Neuronal stem cell (in vitro differentiated cells): Measurements from ENCODE around the gene HBE1.

Experiments used
- DNase-seq: peaks from one replicate; pipeline ENCODE4 v3.0.0-alpha.2; 2013; ENCODE audit warnings: low spot score
- H2AFZ ChIP-seq: one replicate; pipeline ENCODE4 v1.6.1; 2013; ENCODE audit warnings: mild to moderate bottlenecking, low read length, inconsistent platforms
- H2AK5ac ChIP-seq: 2 replicates; pipeline ENCODE4 v1.6.1; 2013; ENCODE audit warnings: low read depth, mild to moderate bottlenecking, inconsistent platforms, low read length, moderate library complexity, mixed read lengths
- H2BK120ac ChIP-seq: 2 replicates; pipeline ENCODE4 v1.6.1; 2013; ENCODE audit warnings: low read depth, mild to moderate bottlenecking, inconsistent platforms, low read length, moderate library complexity, mixed read lengths
- H2BK12ac ChIP-seq: one replicate; pipeline ENCODE4 v1.6.1; 2013; ENCODE audit warnings: low read length, inconsistent platforms
- H2BK15ac ChIP-seq: 2 replicates; pipeline ENCODE4 v1.6.1; 2013; ENCODE audit warnings: mild to moderate bottlenecking, low read length, inconsistent platforms, mixed read lengths
- H2BK5ac ChIP-seq: one replicate; pipeline ENCODE4 v1.6.1; 2013; ENCODE audit warnings: inconsistent platforms, mild to moderate bottlenecking, low read length, moderate library complexity
- H3K14ac ChIP-seq: one replicate; pipeline ENCODE4 v1.6.1; 2013; ENCODE audit warnings: low read length, inconsistent platforms
- H3K18ac ChIP-seq: 2 replicates; pipeline ENCODE4 v1.6.1; 2013; ENCODE audit warnings: low read length, inconsistent platforms
- H3K23ac ChIP-seq: 2 replicates; pipeline ENCODE4 v1.6.1; 2013; ENCODE audit warnings: low read depth, mild to moderate bottlenecking, mixed read lengths, low read length, inconsistent platforms; ENCODE audit not compliant: poor library complexity
- H3K27ac ChIP-seq: replicated peaks from 3 replicates; pipeline ENCODE4 v1.5.1; 2013; ENCODE audit warnings: low read length, inconsistent platforms
- H3K27me3 ChIP-seq, 3 experiments: 2 replicates each; pipeline ENCODE4 v1.6.1; 2013; ENCODE audit warnings: low read length in 3 of 3, mild to moderate bottlenecking in 2 of 3, inconsistent platforms in 1 of 3, low read depth in 1 of 3, mixed read lengths in 1 of 3, moderate library complexity in 1 of 3; ENCODE audit not compliant: control insufficient read depth in 3 of 3, insufficient read depth in 3 of 3
- H3K36me3 ChIP-seq, 2 donors: replicated peaks in 1 of 2; 2 replicates each; pipeline ENCODE4 v1.6.1; 2013; ENCODE audit warnings: low read length in 2 of 2; ENCODE audit not compliant: control insufficient read depth in 2 of 2, insufficient read depth in 2 of 2
- H3K4ac ChIP-seq: 2 replicates; pipeline ENCODE4 v1.6.1; 2013; ENCODE audit warnings: inconsistent platforms, mild to moderate bottlenecking, low read length, moderate library complexity
- H3K4me1 ChIP-seq, 2 donors: 1 replicate in 1 of 2; 2 replicates in 1 of 2; pipeline ENCODE4 v1.6.1; 2013; ENCODE audit warnings: low read length in 2 of 2, low read depth in 1 of 2; ENCODE audit not compliant: control insufficient read depth in 2 of 2, insufficient read depth in 1 of 2
- H3K4me2 ChIP-seq: one replicate; pipeline ENCODE4 v1.6.1; 2013; ENCODE audit warnings: mild to moderate bottlenecking, low read length, inconsistent platforms; ENCODE audit not compliant: insufficient read depth, poor library complexity, severe bottlenecking
- H3K4me3 ChIP-seq, 2 donors: 2 replicates each; pipeline ENCODE4 v1.5.1; 2013; ENCODE audit warnings: low read length in 2 of 2, mild to moderate bottlenecking in 2 of 2, inconsistent platforms in 1 of 2, moderate library complexity in 1 of 2
- H3K79me1 ChIP-seq: one replicate; pipeline ENCODE4 v1.6.1; 2013; ENCODE audit warnings: low read depth, mild to moderate bottlenecking, inconsistent platforms, low read length, moderate library complexity
- H3K9ac ChIP-seq: one replicate; pipeline ENCODE4 v1.6.1; 2013; ENCODE audit warnings: mild to moderate bottlenecking, low read depth, low read length, inconsistent platforms; ENCODE audit not compliant: poor library complexity
- H3K9me3 ChIP-seq, 2 donors: replicated peaks in 1 of 2; 2 replicates each; pipeline versions ENCODE3 to v1.6.1; 2013; ENCODE audit warnings: low read length in 2 of 2, mild to moderate bottlenecking in 2 of 2, inconsistent platforms in 1 of 2, low read depth in 1 of 2, mixed read lengths in 1 of 2, moderate library complexity in 1 of 2; ENCODE audit not compliant: control insufficient read depth in 2 of 2, insufficient read depth in 1 of 2
- H4K8ac ChIP-seq: one replicate; pipeline ENCODE4 v1.6.1; 2013; ENCODE audit warnings: low read depth, mild to moderate bottlenecking, inconsistent platforms, low read length, moderate library complexity
- H4K91ac ChIP-seq: one replicate; pipeline ENCODE4 v1.6.1; 2013; ENCODE audit warnings: low read length, low read depth, mild to moderate bottlenecking, inconsistent platforms; ENCODE audit not compliant: poor library complexity
- WGBS, 2 donors: extraction: QIAGEN DNeasy Blood & Tissue Kit; methylation state at CpG; one replicate each; pipeline ENCODE4 v1.1.7; 2013; ENCODE audit warnings: missing lambda C conversion rate in 2 of 2, mixed read lengths in 1 of 2; ENCODE audit not compliant: insufficient read length in 2 of 2, insufficient replicate concordance in 1 of 2; ENCODE audit errors: extremely low coverage in 2 of 2; 5-methylcytosine and 5-hydroxymethylcytosine counted together

The HBE1 gene

DNA sequence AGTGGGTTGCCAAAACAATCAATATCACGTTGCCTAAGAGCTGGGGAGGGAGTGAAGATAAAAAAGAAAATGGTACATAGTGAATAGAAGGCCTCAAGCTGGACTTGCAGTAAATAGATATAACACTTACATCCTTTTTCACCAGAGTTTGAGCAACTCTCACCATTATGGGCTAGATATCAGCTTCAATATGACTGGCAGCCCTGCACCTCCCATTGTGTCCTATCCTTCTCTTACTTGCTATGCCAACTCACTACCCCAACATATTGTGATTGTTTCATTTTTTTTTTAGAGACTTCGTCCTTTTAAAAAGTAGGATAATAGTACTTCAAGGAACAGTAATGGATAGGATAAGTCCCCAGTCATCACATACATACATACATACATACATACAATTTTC lies 27.5 kb downstream of the HBE1 start:
- Histone ChIP-seq H2BK120ac (no peak overlapping the region), H2BK5ac (no peak overlapping the region), H3K18ac (no peak overlapping the region), H3K27me3 (no peaks in the 10 kb centered on the region), H2BK15ac (no peak overlapping the region), H3K36me3 (no peaks in the 10 kb centered on the region), H4K8ac (no peak overlapping the region), H2AFZ (no peak overlapping the region), H3K4me1 (no peaks in the 10 kb centered on the region), H3K4me3 (no peak overlapping the region), H3K14ac (no peak overlapping the region), H4K91ac (no peak overlapping the region), H3K23ac (no peak overlapping the region), H3K4ac (no peak overlapping the region), H3K9me3 (no peaks in the 10 kb centered on the region), H2BK12ac (no peak overlapping the region), H2AK5ac (no peak overlapping the region), H3K27ac (no peak overlapping the region), H3K4me2 (no peak overlapping the region), H3K79me1 (no peaks in the 10 kb centered on the region), H3K9ac (no peak overlapping the region)
- WGBS, 2 donors = no CpG with 5 or more reads among the region's 2 CpGs
- DNase-seq = no peak

DNA sequence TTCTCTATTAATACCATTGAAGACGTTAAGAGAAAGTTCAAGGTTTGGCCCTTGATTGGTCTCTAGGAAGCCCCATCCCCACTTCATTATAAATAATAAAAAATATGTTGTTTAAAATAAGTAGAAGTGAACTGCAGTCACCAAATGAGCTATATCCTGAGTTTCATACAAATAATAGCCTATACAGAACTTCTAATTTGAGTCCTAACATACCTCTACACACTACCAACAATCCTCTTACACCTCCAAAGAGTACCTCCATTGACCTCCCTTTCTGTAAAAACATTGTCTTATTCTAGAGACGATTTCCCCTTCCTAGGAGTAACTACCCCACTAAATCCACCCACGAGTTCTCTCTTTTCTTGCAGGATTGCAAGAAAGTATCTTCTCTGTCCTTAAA lies 28.3 kb downstream of the HBE1 start:
- no CpG with 5 or more reads among the region's 3 CpGs for WGBS, 2 donors
- no peak overlapping the region for H2BK5ac ChIP-seq
- H3K79me1 ChIP-seq = no peaks in the 10 kb centered on the region
- no peak overlapping the region for H2AK5ac ChIP-seq
- no peak overlapping the region for H4K8ac ChIP-seq
- DNase-seq = no peak
- H3K4me1 ChIP-seq = no peaks in the 10 kb centered on the region
- H2BK12ac ChIP-seq = no peak overlapping the region
- H2BK120ac ChIP-seq = no peak overlapping the region
- H3K9me3 ChIP-seq = no peaks in the 10 kb centered on the region
- H2BK15ac ChIP-seq = no peak overlapping the region
- H2AFZ ChIP-seq = no peak overlapping the region
- H3K27ac ChIP-seq = no peak overlapping the region
- H3K4me2 ChIP-seq = no peak overlapping the region
- no peak overlapping the region for H3K9ac ChIP-seq
- H3K23ac ChIP-seq = no peak overlapping the region
- no peak overlapping the region for H3K14ac ChIP-seq
- H3K18ac ChIP-seq = no peak overlapping the region
- no peak overlapping the region for H3K4ac ChIP-seq
- no peak overlapping the region for H4K91ac ChIP-seq
- no peaks in the 10 kb centered on the region for H3K36me3 ChIP-seq
- no peak overlapping the region for H3K4me3 ChIP-seq
- H3K27me3 ChIP-seq = no peaks in the 10 kb centered on the region

DNA sequence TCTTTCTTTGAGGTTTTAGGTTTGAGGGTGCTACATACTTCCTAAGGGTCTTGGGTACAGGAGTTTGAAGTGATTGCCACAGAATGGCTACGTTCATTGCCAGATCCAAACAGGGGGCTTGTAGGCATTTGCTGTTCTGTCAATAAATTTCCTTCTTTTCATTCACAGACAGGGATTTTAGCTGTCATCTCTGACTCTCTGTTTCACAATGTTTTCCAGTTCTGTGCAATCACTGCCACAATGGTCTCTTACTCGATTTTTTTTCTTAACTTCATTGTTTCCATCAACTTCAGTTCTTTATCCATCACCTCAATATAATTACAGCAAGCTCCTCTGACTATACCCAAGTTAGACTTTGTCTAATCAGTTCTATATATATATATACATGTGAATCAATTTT lies 29.3 kb downstream of the HBE1 start:
- no peak overlapping the region for H3K27ac ChIP-seq
- no CpG with 5 or more reads among the region's 2 CpGs for WGBS, 2 donors
- H3K4me3 ChIP-seq = no peak overlapping the region
- H3K27me3 ChIP-seq = no peaks in the 10 kb centered on the region
- H2BK120ac ChIP-seq = no peak overlapping the region
- no peak overlapping the region for H3K4me2 ChIP-seq
- no peak overlapping the region for H3K9ac ChIP-seq
- H3K14ac ChIP-seq = no peak overlapping the region
- no peaks in the 10 kb centered on the region for H3K9me3 ChIP-seq
- no peaks in the 10 kb centered on the region for H3K4me1 ChIP-seq
- H2BK15ac ChIP-seq = no peak overlapping the region
- H2BK12ac ChIP-seq = no peak overlapping the region
- no peak overlapping the region for H3K23ac ChIP-seq
- DNase-seq = no peak
- no peak overlapping the region for H2AK5ac ChIP-seq
- H4K8ac ChIP-seq = no peak overlapping the region
- no peak overlapping the region for H2AFZ ChIP-seq
- H3K18ac ChIP-seq = no peak overlapping the region
- H4K91ac ChIP-seq = no peak overlapping the region
- no peak overlapping the region for H2BK5ac ChIP-seq
- no peaks in the 10 kb centered on the region for H3K79me1 ChIP-seq
- H3K36me3 ChIP-seq = no peaks in the 10 kb centered on the region
- H3K4ac ChIP-seq = no peak overlapping the region

DNA sequence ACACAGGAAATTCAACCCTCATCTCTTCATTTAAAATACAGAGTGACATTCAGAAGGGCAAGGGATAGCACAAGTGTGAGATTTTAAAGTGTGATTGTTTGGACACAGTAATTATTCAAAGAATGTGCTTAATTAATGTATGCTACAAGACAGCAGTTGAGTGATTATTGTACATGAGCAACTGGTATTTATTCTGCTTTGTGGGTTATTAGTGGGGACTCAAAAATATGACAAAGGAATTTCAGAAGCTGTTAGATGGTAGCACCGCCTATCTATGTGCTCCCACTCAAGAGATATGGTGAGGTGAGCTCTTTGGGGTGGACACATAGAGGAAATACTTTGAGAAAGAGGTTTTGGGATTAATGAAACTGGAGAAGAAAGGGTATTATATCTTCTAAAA lies 29.7 kb downstream of the HBE1 start:
- no peak overlapping the region for H4K8ac ChIP-seq
- H2AFZ ChIP-seq = no peak overlapping the region
- DNase-seq = no peak
- no peak overlapping the region for H2BK12ac ChIP-seq
- H3K23ac ChIP-seq = no peak overlapping the region
- no peaks in the 10 kb centered on the region for H3K36me3 ChIP-seq
- no peak overlapping the region for H2AK5ac ChIP-seq
- no peaks in the 10 kb centered on the region for H3K9me3 ChIP-seq
- H3K4me3 ChIP-seq = no peak overlapping the region
- H3K14ac ChIP-seq = no peak overlapping the region
- no peak overlapping the region for H4K91ac ChIP-seq
- no peak overlapping the region for H3K4me2 ChIP-seq
- WGBS, 2 donors = no CpG with 5 or more reads among the region's 1 CpG
- H3K4ac ChIP-seq = no peak overlapping the region
- no peaks in the 10 kb centered on the region for H3K27me3 ChIP-seq
- no peaks in the 10 kb centered on the region for H3K4me1 ChIP-seq
- no peak overlapping the region for H3K27ac ChIP-seq
- no peak overlapping the region for H3K9ac ChIP-seq
- H3K79me1 ChIP-seq = no peaks in the 10 kb centered on the region
- no peak overlapping the region for H2BK5ac ChIP-seq
- no peak overlapping the region for H2BK15ac ChIP-seq
- H3K18ac ChIP-seq = no peak overlapping the region
- H2BK120ac ChIP-seq = no peak overlapping the region
